Middle frontal gyrus (tissue), 1 donor: ENCODE measurements around the gene ZNRF1.

Source experiments
- DNase-seq: peaks from one replicate; pipeline ENCODE4 v3.0.0-alpha.2; 2015; ENCODE audit warnings: low spot score; ENCODE audit errors: extremely low spot score

Gene ZNRF1

GRCh38 chr16:75058806-75059205, 60.0 kb downstream of the ZNRF1 start:
- DNase-seq = no peak

DNA sequence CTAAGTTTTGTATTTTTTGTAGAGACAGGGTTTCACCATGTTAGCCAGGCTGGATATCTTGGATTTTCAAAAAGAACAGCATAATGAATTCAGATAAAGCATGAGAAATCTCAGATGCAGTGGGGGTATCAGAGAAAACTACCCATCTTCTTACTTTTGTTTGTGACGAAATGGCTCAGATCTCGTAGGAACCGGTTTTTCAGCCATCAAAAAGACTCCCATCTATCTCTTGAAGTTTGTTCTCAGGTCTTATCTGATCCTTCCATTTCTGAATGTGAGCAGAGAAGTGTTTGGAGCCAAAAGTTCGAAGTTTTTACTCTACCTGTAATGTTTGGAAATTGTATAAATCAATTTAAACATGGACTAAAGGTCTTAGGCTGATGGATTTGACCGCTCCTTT, 60.6 kb downstream of the ZNRF1 start:
- no peak for DNase-seq

DNA sequence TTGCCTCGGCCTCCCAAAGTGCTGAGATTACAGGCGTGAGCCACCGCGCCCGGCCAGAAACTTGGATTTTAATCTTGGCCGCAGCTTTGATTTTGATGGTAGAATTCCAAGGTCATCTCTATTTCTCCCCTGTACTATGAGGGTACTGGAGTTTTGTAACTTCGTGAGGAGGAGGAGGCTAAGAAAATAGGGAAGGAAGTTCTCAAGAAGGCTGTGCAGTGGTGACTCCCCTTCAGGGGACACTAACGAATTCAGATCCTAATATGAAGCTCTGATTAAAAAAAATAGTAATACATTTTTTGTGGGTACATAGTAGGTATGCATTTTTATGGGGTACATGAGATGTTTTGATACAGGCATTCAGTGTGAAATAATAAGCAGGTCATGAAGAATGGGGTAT, 61.9 kb downstream of the ZNRF1 start:
- no peak for DNase-seq

DNA sequence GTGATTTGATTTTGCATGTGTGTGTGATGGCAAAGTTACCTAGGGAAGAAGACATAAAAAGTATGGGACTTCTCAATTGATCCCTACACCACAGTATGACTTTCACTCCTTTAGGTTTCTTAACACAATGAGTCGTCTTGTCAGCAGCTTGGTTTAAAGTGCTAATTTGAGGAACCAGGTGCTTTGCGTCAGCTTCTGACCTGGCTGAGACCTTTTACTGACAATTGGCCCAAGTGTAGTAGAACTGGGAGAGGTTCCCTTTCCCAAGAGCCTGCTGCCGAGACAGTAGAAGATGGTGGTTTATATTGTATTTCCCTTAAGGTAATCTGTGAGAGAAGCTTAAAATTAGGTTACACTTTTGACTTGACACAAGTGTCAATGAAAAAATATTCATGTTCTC, 62.8 kb downstream of the ZNRF1 start:
- DNase-seq = no peak

- no peak for DNase-seq
Observed at GRCh38 chr16:75062135-75062975, 63.5 kb downstream of the ZNRF1 start.

GRCh38 chr16:75062976-75063346, 64.1 kb downstream of the ZNRF1 start:
- DNase-seq = no peak

DNA sequence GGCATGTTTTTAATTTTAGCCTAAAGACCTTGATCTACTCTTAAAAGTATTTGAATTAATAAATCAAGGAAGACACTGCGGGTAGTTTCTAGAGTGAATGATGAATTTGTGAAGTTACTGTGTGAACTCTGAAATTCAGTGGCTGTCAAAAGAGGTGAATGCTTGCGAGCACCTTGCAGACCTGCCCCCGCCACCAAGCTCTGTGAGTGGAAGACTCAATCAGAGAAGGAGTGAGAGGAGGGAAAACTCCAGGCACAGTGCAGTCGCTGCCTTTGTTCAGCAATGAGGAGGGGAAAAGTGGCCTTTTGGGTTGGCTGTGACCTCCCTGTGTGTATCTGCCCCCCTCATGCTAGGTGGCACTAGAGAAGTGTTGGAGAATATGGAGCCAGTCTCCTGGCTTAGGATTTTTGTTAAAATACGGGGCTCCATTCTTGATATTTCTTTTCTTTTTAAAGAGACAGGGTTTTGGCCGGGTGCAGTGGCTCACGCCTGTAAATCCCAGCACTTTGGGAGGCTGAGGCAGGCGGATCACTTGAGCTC, 64.8 kb downstream of the ZNRF1 start:
- no peak for DNase-seq

DNA sequence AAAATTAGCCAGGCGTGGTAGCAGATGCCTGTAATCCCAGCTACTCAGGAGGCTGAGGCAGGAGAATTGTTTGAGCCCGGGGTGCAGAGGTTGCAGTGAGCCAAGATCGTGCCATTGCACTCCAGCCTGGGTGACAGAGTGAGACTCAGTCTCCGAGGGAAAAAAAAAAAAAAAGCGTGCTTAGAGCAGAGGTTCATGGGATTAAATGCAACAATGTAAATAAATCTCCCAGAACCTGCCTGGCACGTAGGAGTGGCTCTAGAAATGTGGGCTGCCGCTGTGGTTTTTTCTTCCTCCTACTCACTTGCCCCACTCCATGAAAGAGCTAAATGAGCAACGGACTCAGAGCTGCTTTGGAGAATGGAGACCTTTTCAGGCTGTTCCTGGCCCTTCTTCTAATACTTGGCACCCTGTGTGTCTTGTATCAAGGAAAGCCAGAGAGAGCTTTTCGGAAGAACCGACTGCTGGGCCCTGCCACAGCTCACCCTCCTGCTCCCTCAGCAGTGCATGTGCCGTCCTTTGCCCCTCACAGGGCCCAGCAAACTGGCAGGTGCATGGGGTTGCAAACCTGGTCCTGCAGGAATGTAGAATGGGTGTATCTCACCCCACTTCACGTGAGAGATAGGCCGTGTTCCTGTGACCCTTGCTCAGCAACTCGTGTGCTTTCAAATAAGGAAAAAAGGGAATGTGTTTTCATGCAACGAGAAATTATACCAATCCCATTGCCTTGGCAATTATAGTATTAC, 65.8 kb downstream of the ZNRF1 start:
- no peak for DNase-seq

- no peak for DNase-seq
Observed at GRCh38 chr16:75065149-75065505, 66.3 kb downstream of the ZNRF1 start.

DNA sequence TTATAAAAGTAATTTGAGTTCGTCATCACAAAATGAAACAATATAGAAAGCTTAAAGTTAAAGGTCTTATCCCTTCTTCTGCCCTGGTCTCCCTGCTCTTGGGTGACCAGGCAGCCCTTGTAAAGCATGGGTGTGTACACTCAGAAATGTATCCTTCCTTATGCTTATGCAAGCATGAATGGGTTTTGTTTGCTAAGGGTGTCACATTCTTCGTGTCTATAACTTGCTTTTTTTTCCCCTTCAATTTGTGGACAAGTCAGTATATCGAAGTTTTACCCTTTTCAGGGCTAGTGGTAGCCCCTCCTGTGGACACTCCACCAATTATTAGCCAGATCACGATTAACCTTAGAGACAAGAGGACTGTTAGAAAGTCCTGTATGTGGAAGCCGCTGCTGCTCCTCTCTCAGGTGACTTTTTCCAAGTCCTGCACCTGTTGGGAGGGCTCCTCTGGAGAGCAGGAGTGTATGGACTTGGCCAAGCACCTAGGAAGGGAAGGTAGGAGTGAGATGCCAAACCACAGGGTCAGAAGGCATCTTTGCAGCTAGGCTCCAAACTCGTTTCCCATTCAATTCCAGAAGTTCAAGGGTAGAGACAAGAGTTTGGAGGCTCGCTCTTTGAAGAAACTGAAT, 66.8 kb downstream of the ZNRF1 start:
- no peak for DNase-seq

GRCh38 chr16:75066861-75067447, 68.1 kb downstream of the ZNRF1 start:
- no peak for DNase-seq

DNA sequence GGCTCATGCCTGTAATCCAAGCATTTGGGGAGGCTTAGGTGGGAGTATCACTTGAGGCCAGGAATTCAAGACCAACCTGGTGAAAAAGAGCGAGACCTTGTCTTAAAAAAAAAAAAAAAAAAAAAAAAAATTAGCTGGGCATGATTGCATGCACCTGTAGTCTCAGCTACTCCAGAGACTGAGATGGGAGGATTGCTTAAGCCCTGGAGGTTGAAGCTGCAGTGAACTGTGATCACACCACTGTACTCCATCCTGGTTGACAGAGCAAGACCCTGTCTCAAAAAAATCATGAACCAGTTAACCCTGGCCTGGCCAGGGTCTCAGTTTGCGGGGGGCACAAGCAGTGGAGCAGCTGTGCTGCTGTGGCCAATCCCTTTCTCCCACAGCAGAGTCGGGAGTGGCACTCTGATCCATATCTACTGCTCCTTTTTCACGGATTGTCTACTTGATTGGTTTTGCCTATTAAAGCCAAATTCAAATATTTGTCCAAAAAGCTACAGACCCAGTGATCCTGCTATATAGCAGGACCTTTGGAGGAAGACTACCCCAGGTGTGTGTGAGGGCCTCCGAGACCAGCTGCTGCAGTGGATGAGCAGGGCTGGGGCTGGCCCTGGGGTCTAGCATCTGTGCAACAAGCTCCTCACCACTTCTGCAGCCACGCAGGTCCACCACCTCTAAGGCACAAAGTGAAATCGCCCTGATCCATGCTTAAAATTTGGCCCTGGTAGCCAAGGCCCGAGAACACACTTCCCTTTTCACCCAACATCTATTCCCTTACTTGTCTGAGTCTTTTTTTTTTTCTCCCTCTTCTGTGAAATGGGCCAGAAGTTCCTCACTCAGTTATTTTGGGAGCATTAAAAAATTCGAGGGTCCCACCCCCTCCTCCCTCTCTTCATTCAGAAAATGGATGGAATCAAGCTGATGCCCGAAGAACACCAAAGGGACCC, 69.5 kb downstream of the ZNRF1 start:
- no peak for DNase-seq

DNA sequence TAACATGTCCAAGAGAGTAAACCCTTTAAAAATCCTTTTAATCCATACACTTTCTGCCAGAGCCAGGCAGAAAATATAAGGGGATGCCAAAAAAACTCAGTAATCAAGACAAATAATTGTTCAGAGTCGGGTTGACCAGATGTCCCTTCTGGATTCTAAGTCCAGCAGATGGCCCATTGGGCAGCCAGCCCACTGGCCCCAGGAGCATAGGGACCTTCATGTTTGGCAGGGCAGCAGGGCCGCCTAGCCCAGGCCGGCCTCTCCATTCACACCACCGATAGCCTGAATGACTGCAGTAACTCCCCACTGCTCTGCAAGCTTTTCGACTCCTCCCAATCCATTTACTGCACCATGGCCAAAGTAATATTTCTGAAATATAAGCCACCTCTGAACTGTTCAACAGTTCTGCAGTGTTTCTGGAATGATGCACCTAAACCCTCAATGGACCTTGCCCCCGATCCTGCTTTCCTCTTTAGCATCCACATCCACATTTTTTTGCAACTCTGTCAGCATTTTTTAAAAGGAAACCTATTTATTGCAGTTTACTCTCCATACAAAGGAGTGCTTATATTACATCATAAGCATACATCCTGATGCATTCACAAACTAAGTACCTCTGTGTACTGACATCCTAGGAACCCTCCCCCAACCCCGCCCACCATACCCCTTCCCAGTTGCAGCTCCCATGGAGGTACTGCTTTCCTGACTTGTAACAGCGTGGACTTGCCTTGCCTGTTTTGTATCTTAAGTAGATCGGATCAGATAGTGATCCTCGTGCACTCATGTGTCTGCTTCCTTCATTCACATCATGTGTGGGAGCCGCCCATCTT, 71.4 kb downstream of the ZNRF1 start:
- peak; percentile 30 for DNase-seq

GRCh38 chr16:75071621-75072020, 72.8 kb downstream of the ZNRF1 start:
- DNase-seq = no peak

DNA sequence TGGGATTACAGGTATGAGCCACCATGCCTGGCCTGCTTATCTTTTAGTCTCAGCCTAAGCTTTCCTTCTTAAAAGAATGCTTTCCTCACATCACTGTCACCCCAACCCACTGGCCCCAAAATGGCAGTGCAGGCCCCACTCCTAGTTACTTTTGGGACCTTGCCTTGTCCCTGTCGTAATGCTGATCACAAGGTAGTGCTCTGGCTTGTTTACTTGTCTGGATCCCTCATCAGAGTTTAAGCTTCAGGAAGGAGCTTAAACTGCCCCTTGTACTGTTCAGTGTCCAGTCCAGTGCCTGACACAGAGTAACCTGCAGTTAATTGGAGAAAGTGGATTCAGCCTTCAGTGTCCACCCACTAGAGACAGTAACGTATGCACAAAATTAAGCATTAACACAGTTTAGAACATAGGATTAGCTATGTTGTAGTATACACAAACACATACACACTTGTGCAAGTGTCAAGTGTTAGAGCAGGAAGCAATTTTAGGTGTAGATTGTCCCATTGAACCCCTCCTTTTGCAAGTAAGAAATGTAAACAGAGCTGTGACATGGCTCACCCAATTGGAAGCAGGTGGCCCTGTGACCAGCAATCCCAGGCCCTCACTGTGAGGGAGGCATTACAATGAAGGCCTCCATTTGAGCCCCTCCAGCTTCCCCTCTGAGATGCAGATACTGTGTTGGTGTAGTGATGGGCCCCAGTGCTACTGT, 73.6 kb downstream of the ZNRF1 start:
- no peak for DNase-seq

GRCh38 chr16:75073545-75074303, 74.9 kb downstream of the ZNRF1 start:
- no peak for DNase-seq

GRCh38 chr16:75074304-75074793, 75.5 kb downstream of the ZNRF1 start:
- no peak for DNase-seq
